T-helper 1 cell (primary cell): Measurements from ENCODE around the gene BTBD9.

Source experiments
- DNase-seq, 5 donors: peaks; one replicate each; pipeline ENCODE4 v3.0.0-alpha.2; 2012 to 2020

Gene BTBD9

GRCh38 chr6:38155621-38156204, 484.0 kb downstream of the BTBD9 start:
- no peak for DNase-seq

GRCh38 chr6:38155144-38155543, 484.6 kb downstream of the BTBD9 start:
- DNase-seq: no peak

- no peak for DNase-seq
These were observed 485.0 kb downstream of the BTBD9 start for GRCh38 chr6:38154731-38155130.

DNA sequence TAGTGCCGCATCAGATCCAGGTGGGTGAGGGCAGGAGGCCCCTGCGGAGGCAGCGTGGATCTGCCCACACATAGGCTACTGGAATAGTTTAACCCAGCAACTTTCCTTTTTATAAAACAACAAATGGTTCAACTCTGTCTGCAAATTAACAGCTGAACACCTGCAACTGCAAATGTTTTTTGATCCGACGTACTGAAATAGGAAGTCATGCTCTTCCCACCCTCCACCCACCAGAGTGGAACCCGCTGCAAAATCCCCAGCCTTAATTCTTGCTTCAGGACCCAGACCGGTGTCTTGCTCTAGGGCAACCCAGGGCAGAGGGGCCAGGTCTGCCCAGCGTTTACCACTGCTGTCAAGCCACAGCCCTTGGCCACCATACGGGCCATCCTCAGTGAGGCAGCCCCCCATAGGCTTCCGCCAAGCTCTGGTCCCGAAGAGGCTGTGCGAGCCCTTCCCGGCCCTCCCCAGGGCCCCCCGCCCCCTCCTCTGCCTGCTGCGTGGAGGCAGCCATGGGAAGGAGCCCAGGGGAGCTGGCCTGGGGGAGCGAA, 485.9 kb downstream of the BTBD9 start:
- DNase-seq: no peak

DNA sequence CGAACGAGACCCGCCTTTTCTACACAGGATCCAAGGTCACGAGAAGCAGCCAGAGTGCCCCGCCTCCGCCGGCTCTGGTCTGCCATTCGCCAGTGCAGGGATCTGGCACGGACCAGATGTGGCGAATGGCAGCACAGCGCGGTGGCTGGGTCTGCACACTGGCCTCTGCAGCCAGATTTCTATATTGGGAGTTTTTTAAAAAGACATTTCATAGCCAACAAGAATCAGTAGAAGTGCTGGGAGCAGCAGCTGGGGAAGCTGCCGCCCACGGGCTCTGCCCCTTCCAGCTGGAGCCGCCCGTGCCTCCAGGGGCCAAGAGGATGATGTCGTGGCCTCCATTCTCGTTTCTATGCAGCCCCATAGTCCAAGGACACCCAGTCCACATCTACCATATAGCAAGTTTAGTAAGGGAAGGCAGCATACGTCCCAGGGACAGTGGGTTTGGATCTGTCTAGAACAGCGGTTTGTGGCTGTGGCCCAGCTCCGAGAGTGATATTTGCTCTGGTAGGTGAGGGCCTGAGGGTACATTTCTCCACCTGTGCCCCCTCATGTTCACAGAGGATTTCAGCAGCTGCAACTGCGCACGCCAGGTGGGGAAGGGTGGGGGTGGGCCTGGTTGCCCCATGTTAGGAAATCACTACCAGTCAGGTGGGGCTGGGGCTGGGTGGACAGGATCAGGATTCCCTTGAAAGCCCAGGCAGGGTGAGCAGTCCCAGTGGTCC, 486.5 kb downstream of the BTBD9 start:
- DNase-seq: no peak

DNA sequence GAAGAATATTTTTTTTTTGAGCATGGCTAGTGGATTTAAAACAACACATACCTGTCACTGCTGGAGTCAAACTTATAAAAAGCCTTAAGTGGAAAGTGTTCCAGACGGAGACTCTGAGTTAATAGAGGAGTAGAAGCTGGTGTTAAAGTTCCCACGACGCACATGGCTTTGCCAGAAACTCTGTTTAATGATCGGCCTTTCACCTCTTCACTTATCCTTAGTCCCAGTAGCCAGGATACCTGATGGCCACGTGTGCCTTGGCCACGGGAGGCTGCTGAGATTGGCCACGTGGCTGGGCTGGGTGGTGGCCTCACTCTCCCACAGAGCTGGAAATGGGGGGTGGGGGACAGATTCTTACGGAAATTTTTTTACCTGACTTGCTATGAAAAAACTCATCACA, 487.1 kb downstream of the BTBD9 start:
- DNase-seq: no peak

GRCh38 chr6:38151580-38152500, 487.9 kb downstream of the BTBD9 start:
- no peak for DNase-seq

DNA sequence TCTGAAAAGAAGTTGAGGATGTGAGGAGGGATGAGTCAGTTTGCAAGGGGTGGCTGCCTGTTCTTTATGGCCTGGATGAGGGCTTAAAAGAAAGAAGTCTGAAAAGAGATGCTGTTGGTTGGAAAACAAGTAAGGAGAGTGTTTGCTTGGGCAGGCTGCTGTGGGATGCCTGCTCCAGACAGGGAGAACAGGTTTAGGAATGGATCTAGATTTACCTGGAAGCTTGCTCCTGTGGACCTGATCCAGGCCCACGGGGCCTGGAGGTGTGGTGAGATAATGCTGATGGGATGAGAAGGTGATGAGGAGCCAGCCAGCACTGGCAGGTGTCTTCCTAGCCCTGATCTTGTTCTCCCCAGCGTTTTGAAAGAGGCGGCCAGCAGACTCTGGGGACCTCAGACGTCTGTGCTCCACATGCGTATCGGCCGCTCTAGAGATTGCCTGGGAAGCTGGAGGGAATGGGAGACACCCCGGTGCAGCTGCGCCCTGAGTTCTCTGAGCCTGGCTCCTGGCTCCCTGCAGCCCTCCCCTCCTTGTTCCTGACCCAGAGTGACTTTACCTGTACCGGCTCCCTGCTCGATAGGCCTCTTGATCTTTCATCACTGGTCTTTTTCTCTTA, 488.9 kb downstream of the BTBD9 start:
- DNase-seq: no peak

DNA sequence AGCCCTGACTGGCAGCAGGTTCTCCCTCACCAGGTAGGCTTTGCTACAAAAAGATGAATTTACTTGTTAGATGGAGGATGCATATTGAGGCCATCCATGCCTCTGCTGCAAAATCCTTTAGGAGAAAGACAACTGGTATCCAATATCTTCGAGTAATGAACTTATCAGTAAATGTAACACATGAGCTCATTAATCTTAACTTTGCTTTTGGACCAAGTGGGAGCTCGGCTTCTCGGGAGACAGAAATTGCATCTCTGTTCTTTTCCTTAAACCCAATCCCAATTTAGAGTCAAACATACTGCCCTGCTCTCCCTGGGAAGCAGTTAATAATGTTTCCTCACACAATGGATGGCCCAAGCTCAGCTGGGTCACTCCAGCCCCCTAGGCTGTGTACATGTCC, 489.7 kb downstream of the BTBD9 start:
- no peak for DNase-seq

GRCh38 chr6:38149531-38149930, 490.2 kb downstream of the BTBD9 start:
- DNase-seq: no peak

DNA sequence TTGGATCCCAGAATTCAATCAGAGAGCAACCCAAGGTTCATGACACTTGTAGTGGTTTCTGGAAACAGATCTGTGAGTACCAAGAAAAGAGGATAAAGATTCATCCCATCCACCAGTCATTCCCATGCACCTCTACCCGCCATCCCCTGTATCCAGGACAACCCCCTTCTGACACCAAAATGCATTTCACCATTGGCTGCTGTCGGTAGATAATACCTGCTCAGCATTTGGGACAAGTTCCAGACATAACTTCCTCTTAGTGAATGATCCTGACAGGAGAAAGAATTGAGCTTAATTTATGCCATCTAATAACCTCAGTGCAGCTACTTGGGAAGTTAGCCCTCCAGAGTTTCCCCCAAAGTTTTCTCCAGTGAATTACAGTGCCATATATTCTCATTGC, 491.1 kb downstream of the BTBD9 start:
- no peak for DNase-seq

- no peak for DNase-seq
These were observed 493.0 kb downstream of the BTBD9 start for GRCh38 chr6:38146734-38147027.

DNA sequence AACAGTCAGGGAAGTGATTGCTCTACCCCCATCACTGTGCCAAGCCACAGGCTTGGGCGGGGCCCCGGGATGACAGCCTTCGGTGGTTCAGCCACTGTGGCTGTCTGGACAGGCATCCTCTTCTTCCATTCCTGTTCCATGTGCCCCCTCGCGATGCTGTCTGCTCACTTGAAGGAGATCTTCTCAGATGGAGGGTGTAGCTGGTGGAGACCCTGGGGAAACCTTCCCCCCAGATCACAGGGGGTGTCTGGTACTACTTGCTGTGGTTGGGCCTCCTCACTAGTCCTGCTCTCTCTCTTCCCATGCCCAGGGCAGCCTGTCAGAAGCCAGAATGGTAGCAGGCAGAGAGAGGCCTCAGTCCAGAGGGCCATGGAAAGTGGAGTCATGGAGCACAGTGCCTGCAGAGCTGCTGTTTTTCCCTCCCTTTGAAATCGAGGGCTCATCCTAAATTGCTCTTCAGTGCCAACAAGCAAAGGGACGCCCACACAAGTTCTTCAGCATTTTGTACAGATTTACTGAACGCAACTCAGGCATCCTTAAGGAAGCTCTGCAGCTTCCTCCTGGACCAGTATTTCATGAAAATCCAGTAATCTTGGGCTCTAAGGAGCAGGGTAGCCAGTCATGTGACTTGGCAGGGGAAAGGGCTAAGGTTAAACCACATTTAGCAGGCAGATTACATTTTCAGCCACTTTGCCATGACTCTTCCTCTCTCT, 493.6 kb downstream of the BTBD9 start:
- DNase-seq: no peak

DNA sequence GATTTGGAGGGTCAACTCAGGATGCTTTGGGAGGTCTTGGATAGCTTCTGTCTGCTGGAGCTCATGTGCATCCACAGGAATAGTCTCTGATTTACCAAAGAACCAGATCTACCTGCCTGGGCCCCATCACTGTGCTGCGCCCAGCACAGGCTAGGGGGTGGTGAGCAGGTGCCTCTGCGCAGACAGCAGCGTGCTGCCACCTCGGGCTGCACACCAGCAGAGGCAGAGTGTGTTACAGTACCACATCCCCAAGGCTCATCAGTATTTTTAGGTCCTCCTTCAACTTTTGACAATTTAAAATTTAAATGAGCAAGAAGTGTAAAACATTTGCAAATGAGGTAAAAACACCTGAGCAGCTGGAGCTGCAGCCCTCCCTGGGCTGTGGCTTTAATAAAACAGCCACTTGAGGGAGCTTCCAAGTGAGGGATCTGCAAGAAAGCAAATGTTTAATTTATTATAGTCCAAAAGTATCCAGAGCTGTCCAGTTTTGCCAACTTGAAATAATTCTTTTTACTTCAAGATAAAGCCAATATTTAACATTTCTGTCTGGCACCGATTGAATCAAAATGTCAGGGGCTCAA, 495.3 kb downstream of the BTBD9 start:
- DNase-seq: no peak

DNA sequence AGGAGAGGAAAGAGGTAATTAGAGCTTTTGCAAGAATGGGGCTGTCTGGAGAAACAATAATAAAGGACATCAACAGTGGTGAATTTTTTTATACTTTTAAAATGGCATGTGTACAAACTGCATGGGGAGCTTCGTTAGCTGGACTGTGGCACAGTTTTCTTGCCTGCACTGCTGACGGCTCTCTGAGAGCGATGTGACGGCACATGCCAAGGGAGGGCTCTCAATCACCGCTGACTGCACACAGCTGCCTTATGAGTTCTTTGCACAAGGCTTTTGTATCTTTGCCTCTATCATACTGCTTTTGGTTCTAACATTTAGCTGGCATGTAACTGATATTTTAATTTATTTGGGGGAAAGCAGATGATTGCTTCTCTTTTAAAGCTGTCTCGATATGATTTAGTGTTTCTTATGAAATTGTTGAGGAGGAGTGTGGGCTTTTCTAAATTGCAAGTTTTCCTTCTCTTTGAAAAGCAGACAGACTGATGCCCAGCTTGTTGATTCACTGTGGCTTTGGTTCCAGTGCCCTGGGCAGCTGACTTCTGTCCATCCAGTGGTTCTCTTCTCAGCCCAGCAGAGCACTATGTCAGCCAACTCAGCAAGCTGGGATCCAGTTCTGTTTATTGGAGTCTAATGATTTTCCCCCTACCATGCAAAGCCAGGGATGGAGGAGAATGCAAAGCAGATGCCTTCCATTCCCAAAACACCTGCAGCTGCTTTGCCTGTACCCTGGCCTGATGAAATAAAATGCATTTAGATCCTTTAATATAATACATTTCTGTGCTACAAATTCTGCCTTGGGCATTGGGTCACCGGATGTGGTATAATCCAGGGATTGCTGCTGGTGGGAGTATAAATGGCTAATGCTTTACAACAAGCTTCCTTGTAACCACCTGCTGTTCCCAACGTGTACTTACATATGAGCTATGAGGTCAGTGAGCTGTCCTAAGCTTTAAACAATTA, 496.3 kb downstream of the BTBD9 start:
- no peak for DNase-seq

GRCh38 chr6:38142178-38142902, 497.4 kb downstream of the BTBD9 start:
- DNase-seq: no peak

DNA sequence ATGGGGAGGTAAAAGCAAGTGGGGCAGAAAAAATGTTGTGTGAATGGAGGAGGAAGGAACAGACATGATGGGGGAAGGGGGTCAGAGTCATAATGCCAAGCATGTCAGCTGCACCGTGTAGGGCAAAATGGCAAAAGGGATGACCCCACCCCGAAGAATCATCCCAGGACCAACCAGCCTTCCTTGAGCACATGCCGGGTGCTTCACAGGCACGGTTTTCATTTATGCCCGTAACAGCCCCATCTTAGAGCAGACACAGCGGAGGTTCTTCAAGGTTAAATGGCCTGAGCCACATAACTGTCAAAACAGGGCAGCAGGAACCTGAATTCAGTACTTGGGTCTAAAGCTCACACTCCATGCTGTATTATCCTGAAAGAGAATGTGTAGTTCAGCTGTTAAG, 498.0 kb downstream of the BTBD9 start:
- DNase-seq: no peak

GRCh38 chr6:38141085-38141484, 498.6 kb downstream of the BTBD9 start:
- no peak for DNase-seq

GRCh38 chr6:38138374-38138773, 501.4 kb downstream of the BTBD9 start:
- DNase-seq: no peak

- DNase-seq: no peak
These were observed 502.0 kb downstream of the BTBD9 start for GRCh38 chr6:38137608-38138265.
